ENCODE results near the gene CDKAL1. TPM values are rescaled to one million over a fixed set of nuclear protein-coding genes. Genes with fewer than 3 reads are reported as not detected.
"Not testable (repeated sequence)": the region's sequence is repeated elsewhere in the genome, so short reads cannot be mapped to it uniquely, and the experiment has no call there.

The CDKAL1 gene
- total RNA-seq, 2 experiments from 2014 or later = 21.2 to 23.0 TPM

DNA sequence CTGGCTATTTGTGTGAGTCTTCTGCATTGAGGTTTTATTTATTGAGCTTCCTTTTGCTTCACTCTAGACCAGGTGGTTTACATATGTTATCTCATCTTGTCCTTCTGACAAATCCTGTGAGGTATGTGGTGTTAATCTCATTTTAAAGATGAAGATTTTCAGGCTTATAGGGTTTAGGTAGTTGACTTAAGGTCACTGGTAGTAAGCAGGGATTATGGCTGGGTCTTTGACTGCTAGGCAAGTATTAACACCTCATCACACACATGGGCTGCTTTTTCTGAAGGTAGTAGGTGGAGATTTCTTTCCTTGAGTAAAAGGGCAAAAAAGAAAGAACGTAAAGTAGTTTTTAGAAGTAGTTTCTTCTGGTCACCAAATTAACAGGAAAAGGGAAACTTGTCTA is 72.6 kb downstream of the CDKAL1 start:
- POLR2A ChIA-PET = no interaction called here
- no peak overlapping the region for H3K27ac Mint-ChIP-seq
- no peaks in the 10 kb centered on the region for H3K4me1 Mint-ChIP-seq
- CTCF ChIA-PET = no interaction called here
- peaks cover 25% of the 10 kb centered on the region for H3K36me3 Mint-ChIP-seq (ENCODE audit: low read depth)
- H3K4me3 Mint-ChIP-seq = no peak overlapping the region
- DNase-seq = no peak
- H3K27me3 Mint-ChIP-seq = no peaks in the 10 kb centered on the region
- H3K9me3 Mint-ChIP-seq = peaks cover 6% of the 10 kb centered on the region

DNA sequence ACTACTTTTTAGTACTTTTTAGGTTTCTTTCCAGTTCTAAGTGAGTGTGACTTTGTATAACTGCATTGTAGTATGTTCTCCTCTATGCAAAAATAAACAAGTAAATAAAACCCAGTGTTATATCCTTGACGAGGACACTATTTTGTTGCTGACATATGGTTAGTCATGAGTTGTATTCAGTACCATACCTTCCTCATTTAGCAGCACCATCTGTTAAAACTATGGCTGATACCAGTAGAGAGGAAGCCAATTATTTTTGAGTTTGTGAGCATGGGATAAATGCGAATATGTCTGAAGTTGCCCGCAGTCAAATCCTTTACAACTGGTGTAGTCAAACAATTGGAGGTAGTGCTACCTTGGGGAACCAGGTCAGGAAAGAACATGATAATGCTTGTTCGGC is 74.1 kb downstream of the CDKAL1 start:
- H3K27me3 Mint-ChIP-seq = no peaks in the 10 kb centered on the region
- H3K27ac Mint-ChIP-seq = no peak overlapping the region
- H3K36me3 Mint-ChIP-seq (ENCODE audit: low read depth) = peaks cover 16% of the 10 kb centered on the region
- POLR2A ChIA-PET = no interaction called here
- H3K9me3 Mint-ChIP-seq = peaks cover 6% of the 10 kb centered on the region
- H3K4me1 Mint-ChIP-seq = no peaks in the 10 kb centered on the region
- DNase-seq = no peak
- CTCF ChIA-PET = no interaction called here
- H3K4me3 Mint-ChIP-seq = no peak overlapping the region

- no peak for DNase-seq
- no peak overlapping the region for H3K27ac Mint-ChIP-seq
- H3K27me3 Mint-ChIP-seq = no peaks in the 10 kb centered on the region
- H3K9me3 Mint-ChIP-seq = peaks cover 6% of the 10 kb centered on the region
- CTCF ChIA-PET = no interaction called here
- H3K36me3 Mint-ChIP-seq (ENCODE audit: low read depth) = peaks cover 17% of the 10 kb centered on the region
- POLR2A ChIA-PET = no interaction called here
- no peak overlapping the region for H3K4me3 Mint-ChIP-seq
- no peaks in the 10 kb centered on the region for H3K4me1 Mint-ChIP-seq
Observed at GRCh38 chr6:20608905-20609304, 74.6 kb downstream of the CDKAL1 start.

- CTCF ChIA-PET = interaction anchor here (0.7 kb wide), 1 partner anchor 152 kb away, joined by 3 read pairs; no protein-coding TSS in a partner anchor
- H3K27ac Mint-ChIP-seq, H3K4me1 Mint-ChIP-seq, DNase-seq, H3K4me3 Mint-ChIP-seq, H3K27me3 Mint-ChIP-seq, H3K9me3 Mint-ChIP-seq, POLR2A ChIA-PET: not testable (repeated sequence)
- peaks cover 21% of the 10 kb centered on the region for H3K36me3 Mint-ChIP-seq (ENCODE audit: low read depth)
Observed at GRCh38 chr6:20609924-20610323, 75.7 kb downstream of the CDKAL1 start.

GRCh38 chr6:20610636-20611370 is 76.5 kb downstream of the CDKAL1 start:
- Mint-ChIP-seq H3K4me1 (no peaks in the 10 kb centered on the region), H3K4me3 (no peak overlapping the region), H3K9me3 (peaks cover 6% of the 10 kb centered on the region), H3K27me3 (no peaks in the 10 kb centered on the region), H3K36me3 (ENCODE audit: low read depth) (peaks cover 21% of the 10 kb centered on the region), H3K27ac (no peak overlapping the region)
- DNase-seq = no peak
- ChIA-PET CTCF (no interaction called here), POLR2A (no interaction called here)

DNA sequence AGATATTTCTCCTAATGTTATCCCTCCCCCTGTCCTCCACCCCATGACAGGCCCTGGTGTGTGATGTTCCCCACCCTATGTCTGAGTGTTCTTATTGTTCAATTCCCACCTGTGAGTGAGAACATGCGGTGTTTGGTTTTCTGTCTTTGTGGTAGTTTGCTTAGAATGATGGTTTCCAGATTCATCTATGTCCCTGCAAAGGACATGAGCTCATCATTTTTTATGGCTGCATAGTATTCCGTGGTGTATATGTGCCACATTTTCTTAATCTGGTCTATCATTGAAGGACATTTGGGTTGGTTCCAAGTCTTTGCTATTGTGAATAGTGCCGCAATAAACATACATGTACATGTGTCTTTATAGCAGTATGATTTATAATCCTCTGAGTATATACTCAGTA is 83.3 kb downstream of the CDKAL1 start:
- POLR2A ChIA-PET, DNase-seq, H3K27me3 Mint-ChIP-seq, H3K4me1 Mint-ChIP-seq, H3K27ac Mint-ChIP-seq, H3K9me3 Mint-ChIP-seq, H3K4me3 Mint-ChIP-seq, CTCF ChIA-PET: not testable (repeated sequence)
- peaks cover 24% of the 10 kb centered on the region for H3K36me3 Mint-ChIP-seq (ENCODE audit: low read depth)

- POLR2A ChIA-PET = no interaction called here
- Mint-ChIP-seq H3K27me3 (no peaks in the 10 kb centered on the region), H3K36me3 (ENCODE audit: low read depth) (peaks cover 19% of the 10 kb centered on the region), H3K27ac (no peak overlapping the region), H3K9me3 (peaks cover 8% of the 10 kb centered on the region), H3K4me3 (no peak overlapping the region), H3K4me1 (peaks cover 2% of the 10 kb centered on the region)
- CTCF ChIA-PET = no interaction called here
- DNase-seq = no peak
Observed at GRCh38 chr6:20620043-20620442, 85.8 kb downstream of the CDKAL1 start.

GRCh38 chr6:20623761-20624160 is 89.5 kb downstream of the CDKAL1 start:
- ChIA-PET CTCF (no interaction called here), POLR2A (no interaction called here)
- H3K36me3 Mint-ChIP-seq (ENCODE audit: low read depth) = peaks cover 11% of the 10 kb centered on the region
- no peak overlapping the region for H3K4me3 Mint-ChIP-seq
- no peaks in the 10 kb centered on the region for H3K9me3 Mint-ChIP-seq
- H3K27me3 Mint-ChIP-seq = no peaks in the 10 kb centered on the region
- H3K4me1 Mint-ChIP-seq = no peaks in the 10 kb centered on the region
- no peak overlapping the region for H3K27ac Mint-ChIP-seq
- DNase-seq = no peak

GRCh38 chr6:20626165-20626564 is 91.9 kb downstream of the CDKAL1 start:
- ChIA-PET CTCF (interaction anchor here (1.2 kb wide), 1 partner anchor 62 kb away, joined by 4 read pairs; no protein-coding TSS in a partner anchor), POLR2A (no interaction called here)
- H3K4me1 Mint-ChIP-seq = peaks cover 5% of the 10 kb centered on the region
- no peak overlapping the region for H3K27ac Mint-ChIP-seq
- peaks cover 11% of the 10 kb centered on the region for H3K36me3 Mint-ChIP-seq (ENCODE audit: low read depth)
- H3K27me3 Mint-ChIP-seq = no peaks in the 10 kb centered on the region
- H3K9me3 Mint-ChIP-seq = no peaks in the 10 kb centered on the region
- DNase-seq = no peak
- no peak overlapping the region for H3K4me3 Mint-ChIP-seq

- Mint-ChIP-seq H3K9me3 (no peaks in the 10 kb centered on the region), H3K27me3 (no peaks in the 10 kb centered on the region), H3K36me3 (ENCODE audit: low read depth) (peaks cover 14% of the 10 kb centered on the region), H3K27ac (no peak overlapping the region), H3K4me3 (no peak overlapping the region), H3K4me1 (peaks cover 21% of the 10 kb centered on the region)
- CTCF ChIA-PET = no interaction called here
- POLR2A ChIA-PET = no interaction called here
- no peak for DNase-seq
Observed at GRCh38 chr6:20629509-20629908, 95.3 kb downstream of the CDKAL1 start.

DNA sequence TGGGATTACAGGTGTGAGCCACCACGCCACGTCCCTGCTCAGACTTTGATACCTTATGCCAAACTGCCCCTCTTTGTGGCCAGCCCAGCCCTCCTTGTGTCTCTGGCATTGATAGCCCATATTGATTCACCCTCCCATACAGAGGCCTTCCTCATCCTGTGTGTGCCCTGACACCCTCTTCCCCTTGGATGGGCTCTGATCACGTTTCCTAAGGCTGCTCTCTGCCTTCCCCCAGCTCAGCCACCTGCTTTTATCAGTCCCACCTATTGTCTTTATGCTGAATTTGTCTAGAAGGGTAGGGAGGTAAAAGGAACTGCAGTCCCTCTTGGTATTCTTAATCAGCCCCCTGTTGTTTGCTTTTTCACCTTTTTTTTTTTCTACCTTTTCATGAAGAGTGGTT is 95.9 kb downstream of the CDKAL1 start:
- H3K27me3 Mint-ChIP-seq = no peaks in the 10 kb centered on the region
- H3K27ac Mint-ChIP-seq = no peak overlapping the region
- ChIA-PET CTCF (no interaction called here), POLR2A (no interaction called here)
- H3K9me3 Mint-ChIP-seq = no peaks in the 10 kb centered on the region
- peaks cover 14% of the 10 kb centered on the region for H3K36me3 Mint-ChIP-seq (ENCODE audit: low read depth)
- H3K4me1 Mint-ChIP-seq = peaks cover 21% of the 10 kb centered on the region
- no peak overlapping the region for H3K4me3 Mint-ChIP-seq
- no peak for DNase-seq

DNA sequence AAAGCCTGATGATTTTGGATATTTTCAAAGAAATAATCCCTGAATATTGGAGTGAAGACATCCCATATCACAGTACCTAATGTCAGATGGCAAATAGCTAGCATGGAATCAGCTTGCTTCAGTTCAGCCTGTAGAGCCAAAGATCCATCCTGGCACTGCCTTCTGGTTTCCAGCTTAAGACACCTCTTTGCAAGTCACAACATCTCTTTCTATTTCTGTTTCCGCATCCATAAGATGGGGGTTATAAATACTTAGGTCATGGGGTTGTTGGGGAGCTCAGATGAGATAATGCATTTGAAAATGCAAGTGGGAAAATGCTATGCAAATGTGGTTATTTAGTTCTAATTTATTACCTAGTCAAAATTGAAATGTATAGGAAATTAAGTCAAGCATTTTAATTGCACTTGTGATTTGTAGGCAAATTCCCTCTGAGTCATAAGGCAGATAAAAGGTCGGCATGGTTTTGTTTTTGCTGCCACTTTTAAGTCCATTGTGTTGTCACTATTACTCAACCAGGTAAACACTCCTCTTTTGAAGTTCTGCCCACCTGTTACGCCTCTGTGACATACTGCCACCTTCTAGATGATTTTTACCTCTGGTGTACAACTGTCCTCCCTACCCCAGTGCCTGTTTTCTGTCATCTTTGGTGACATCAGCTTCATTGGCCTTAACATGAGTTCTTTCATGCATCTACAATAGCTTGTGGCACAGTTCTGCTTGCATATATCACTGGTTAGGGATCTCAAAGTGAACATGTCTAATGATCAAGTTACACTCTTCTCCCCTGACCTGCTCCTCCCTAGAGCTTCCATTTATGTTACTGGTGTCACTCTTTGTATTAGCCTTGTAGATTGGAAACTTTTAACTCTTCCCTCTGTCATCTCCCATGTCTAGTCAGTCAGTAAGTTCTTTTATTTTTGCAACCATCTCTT is 96.6 kb downstream of the CDKAL1 start:
- Mint-ChIP-seq H3K4me1 (peaks cover 21% of the 10 kb centered on the region), H3K4me3 (no peak overlapping the region), H3K9me3 (no peaks in the 10 kb centered on the region), H3K36me3 (ENCODE audit: low read depth) (peaks cover 14% of the 10 kb centered on the region), H3K27me3 (no peaks in the 10 kb centered on the region), H3K27ac (no peak overlapping the region)
- POLR2A ChIA-PET = no interaction called here
- CTCF ChIA-PET = no interaction called here
- no peak for DNase-seq

- no peak for DNase-seq
- Mint-ChIP-seq H3K4me3 (no peak overlapping the region), H3K27ac (no peak overlapping the region), H3K36me3 (ENCODE audit: low read depth) (peaks cover 18% of the 10 kb centered on the region), H3K9me3 (no peaks in the 10 kb centered on the region), H3K27me3 (no peaks in the 10 kb centered on the region), H3K4me1 (peaks cover 21% of the 10 kb centered on the region)
- POLR2A ChIA-PET = no interaction called here
- CTCF ChIA-PET = no interaction called here
Observed at GRCh38 chr6:20631549-20631924, 97.3 kb downstream of the CDKAL1 start.

- peaks cover 21% of the 10 kb centered on the region for H3K4me1 Mint-ChIP-seq
- H3K4me3 Mint-ChIP-seq = no peak overlapping the region
- POLR2A ChIA-PET = no interaction called here
- no peak for DNase-seq
- CTCF ChIA-PET = no interaction called here
- H3K27me3 Mint-ChIP-seq = no peaks in the 10 kb centered on the region
- no peaks in the 10 kb centered on the region for H3K9me3 Mint-ChIP-seq
- H3K27ac Mint-ChIP-seq = no peak overlapping the region
- peaks cover 23% of the 10 kb centered on the region for H3K36me3 Mint-ChIP-seq (ENCODE audit: low read depth)
Observed at GRCh38 chr6:20632696-20633095, 98.4 kb downstream of the CDKAL1 start.

All from activated CD4-positive, alpha-beta memory T cell treated with anti-CD3 and anti-CD28 coated beads, Interleukin-2, amount 10 ng/mL, durations not matched to agents 7 days and 5 days (primary cell).